Muscle layer of duodenum (tissue), 2 donors: ENCODE measurements around the gene VPS13D.
"Not testable (repeated sequence)": the region's sequence is repeated elsewhere in the genome, so short reads cannot be mapped to it uniquely, and the experiment has no call there.

Source experiments
- H3K27ac ChIP-seq: one replicate; pipeline ENCODE4 v1.7.0; 2013; ENCODE audit warnings: mild to moderate bottlenecking, low read length
- H3K27me3 ChIP-seq: one replicate; pipeline ENCODE4 v1.7.0; 2013; ENCODE audit warnings: low read depth, mild to moderate bottlenecking, control low read depth, low read length
- H3K36me3 ChIP-seq, 2 donors: one replicate each; pipeline ENCODE4 v1.7.0; 2013; ENCODE audit warnings: low read length in 2 of 2, control low read depth in 1 of 2, mild to moderate bottlenecking in 1 of 2; ENCODE audit not compliant: insufficient read depth in 2 of 2, control insufficient read depth in 1 of 2
- H3K4me1 ChIP-seq, 2 donors: one replicate each; pipeline ENCODE4 v1.7.0; 2013; ENCODE audit warnings: low read length in 2 of 2, mild to moderate bottlenecking in 2 of 2, control low read depth in 1 of 2, moderate library complexity in 1 of 2; ENCODE audit not compliant: insufficient read depth in 2 of 2, control insufficient read depth in 1 of 2
- H3K4me3 ChIP-seq, 2 donors: one replicate each; pipeline ENCODE4 v1.7.0; 2013; ENCODE audit warnings: low read length in 2 of 2, low read depth in 1 of 2, mild to moderate bottlenecking in 1 of 2
- H3K9me3 ChIP-seq, 2 donors: one replicate each; pipeline ENCODE4 v1.7.0; 2013; ENCODE audit warnings: low read length in 2 of 2, control low read depth in 1 of 2, mild to moderate bottlenecking in 1 of 2; ENCODE audit not compliant: control insufficient read depth in 1 of 2
- donor health status: healthy.

The VPS13D gene

DNA sequence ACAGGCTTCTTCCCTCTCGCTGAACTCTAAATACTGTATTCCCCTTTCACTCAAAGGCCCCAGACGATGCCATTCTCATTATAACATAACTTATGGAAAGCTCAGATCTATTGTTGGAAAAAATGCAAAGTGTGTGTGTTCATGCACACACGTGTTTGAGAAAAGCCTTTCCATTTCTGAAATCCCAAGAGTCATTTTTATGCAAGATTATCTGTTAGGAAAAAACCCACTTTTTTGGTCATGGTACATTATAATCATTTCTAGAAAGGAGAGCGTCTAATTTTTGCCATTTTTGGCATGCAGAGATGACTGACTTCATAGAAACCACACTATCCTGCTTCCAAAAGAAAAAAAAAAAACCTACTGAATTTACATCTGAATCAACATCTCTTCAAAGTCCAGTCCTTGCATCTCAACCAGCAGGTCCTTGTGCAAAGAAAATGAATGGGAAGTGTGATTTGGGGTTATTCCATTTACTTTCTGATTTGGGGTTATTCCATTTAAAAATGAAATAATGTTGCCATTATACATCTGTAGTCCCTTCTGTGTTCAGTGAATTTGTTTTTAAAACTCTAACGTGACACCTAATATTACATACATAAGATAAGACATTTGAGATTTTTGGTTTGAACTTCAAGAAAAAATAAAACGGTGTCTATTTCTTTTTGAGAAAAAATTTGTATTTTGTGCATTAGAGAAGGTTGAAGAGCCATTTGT, 237.9 kb downstream of the VPS13D start:
- Histone ChIP-seq H3K27me3 (no peaks in the 10 kb centered on the region), H3K27ac (no peak overlapping the region)

DNA sequence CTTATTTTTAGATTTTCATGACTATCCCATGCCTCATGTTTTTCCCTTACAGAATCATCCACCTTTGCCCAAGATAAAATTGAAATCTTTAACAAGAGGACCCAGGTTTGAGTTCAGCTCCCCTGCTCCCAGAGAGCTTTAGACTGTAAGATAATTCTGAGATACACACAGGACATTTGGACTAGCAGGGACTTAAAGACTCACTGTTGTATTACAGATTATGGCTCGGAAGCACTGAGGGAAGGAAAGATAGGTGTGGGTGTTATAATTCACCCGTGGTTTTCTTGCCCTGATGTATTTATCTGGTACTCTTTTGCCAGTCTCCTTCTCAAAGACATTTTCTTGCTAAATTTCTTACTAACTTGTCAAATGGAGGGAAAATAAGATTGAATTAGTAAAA, 238.5 kb downstream of the VPS13D start:
- Histone ChIP-seq H3K27ac (no peak overlapping the region), H3K4me3 (no peak overlapping the region), H3K9me3 (no peaks in the 10 kb centered on the region), H3K36me3 (no peaks in the 10 kb centered on the region), H3K27me3 (no peaks in the 10 kb centered on the region), H3K4me1 (no peaks in the 10 kb centered on the region)

More for the DNA sequence above, 237.9 kb downstream of the VPS13D start:
- Histone ChIP-seq H3K9me3 (no peaks in the 10 kb centered on the region), H3K4me1 (peaks cover 0 to 5% of the 10 kb centered on the region in 2 donors), H3K4me3 (no peak overlapping the region), H3K36me3 (no peaks in the 10 kb centered on the region)

DNA sequence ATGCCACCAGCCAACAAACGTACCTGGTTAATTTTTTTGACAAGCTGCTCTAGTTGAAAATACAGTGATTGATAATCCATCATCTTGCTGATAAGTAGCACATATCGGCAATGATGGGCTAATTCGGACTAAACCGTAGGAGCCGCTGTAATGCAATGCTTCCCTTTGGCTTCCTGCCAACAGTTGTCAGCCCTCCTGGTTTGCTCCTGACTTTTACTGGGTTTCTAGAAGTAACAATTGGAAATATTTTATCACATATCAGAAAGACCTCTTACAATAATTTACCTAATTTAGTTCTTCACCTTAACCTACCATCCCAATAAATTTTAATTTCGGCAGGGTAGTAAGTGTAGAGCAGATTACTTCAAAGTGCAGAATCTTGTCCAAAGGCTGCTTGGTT, 239.7 kb downstream of the VPS13D start:
- no peak overlapping the region for H3K27ac ChIP-seq
- no peaks in the 10 kb centered on the region for H3K36me3 ChIP-seq
- peaks cover 4 to 11% of the 10 kb centered on the region in 2 donors for H3K4me1 ChIP-seq
- H3K4me3 ChIP-seq: no peak overlapping the region
- H3K9me3 ChIP-seq: no peaks in the 10 kb centered on the region
- H3K27me3 ChIP-seq: no peaks in the 10 kb centered on the region

- no peak overlapping the region for H3K4me3 ChIP-seq
- no peaks in the 10 kb centered on the region for H3K36me3 ChIP-seq
- no peaks in the 10 kb centered on the region for H3K9me3 ChIP-seq
- peaks cover 6 to 16% of the 10 kb centered on the region in 2 donors for H3K4me1 ChIP-seq
- H3K27ac ChIP-seq: no peak overlapping the region
- no peaks in the 10 kb centered on the region for H3K27me3 ChIP-seq
Measured at GRCh38 chr1:12469990-12470389, 240.2 kb downstream of the VPS13D start.

DNA sequence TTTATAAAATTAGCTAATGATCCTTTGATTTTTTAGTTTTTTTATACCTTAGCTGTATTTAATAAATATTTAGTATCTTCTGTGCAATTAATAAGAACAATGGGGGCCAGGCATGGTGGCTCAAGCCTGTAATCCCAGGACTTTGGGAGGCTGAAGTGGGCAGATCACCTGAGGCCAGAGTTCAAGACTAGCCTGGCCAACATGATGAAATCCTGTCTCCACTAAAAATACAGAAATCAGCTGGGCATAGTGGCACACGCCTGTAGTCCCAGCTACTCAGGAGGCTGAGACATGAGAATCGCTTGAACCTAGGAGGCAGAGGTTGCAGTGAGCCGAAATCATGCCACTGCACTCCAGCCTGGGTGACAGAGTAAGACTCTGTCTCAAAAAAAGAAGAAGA, 241.1 kb downstream of the VPS13D start:
- H3K27me3 ChIP-seq, H3K27ac ChIP-seq, H3K36me3 ChIP-seq, H3K9me3 ChIP-seq, H3K4me3 ChIP-seq: not testable (repeated sequence)
- H3K4me1 ChIP-seq: peaks cover 15 to 19% of the 10 kb centered on the region in 2 donors

- Histone ChIP-seq H3K27ac (no peak overlapping the region), H3K9me3 (no peaks in the 10 kb centered on the region), H3K4me3 (no peak overlapping the region), H3K27me3 (no peaks in the 10 kb centered on the region), H3K36me3 (no peaks in the 10 kb centered on the region), H3K4me1 (peaks cover 21 to 28% of the 10 kb centered on the region in 2 donors)
Measured at GRCh38 chr1:12472156-12472797, 242.4 kb downstream of the VPS13D start.

DNA sequence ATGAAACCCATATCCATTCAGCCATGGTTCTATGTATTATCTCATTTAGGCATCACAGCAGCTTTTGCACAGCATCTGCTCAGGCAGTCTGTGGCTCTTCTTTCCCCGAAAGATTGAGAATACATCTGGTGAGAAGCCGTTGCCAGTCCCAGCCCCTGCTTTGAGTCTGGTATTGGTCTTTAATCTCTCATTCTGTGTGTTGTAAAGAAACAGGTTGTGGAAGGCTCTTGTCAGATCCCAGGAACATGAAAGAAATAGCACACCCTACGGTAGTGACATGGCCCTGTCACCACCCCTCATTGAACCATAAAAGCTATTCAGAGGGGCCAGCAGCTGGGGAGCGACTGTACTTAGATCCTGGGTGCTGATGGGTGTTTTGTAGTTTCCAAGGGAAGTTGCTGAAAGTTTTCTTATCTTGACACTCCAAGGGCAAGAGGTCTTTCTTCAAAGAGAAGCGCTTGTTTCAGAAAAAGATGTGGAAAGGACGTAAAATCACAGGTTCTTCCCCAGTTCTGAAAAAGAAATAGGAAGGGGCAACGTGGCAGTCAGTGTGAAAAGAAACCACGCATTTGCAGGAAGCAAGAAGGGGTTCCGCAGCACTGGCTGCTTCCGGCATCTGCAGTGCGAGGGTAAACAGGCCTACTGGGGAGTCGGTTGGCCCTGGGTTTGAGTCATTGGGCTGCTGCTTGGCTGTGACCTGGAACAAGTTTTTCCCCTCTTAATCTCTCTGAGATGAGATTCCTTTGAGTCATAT, 243.1 kb downstream of the VPS13D start:
- Histone ChIP-seq H3K4me1 (peaks cover 27 to 35% of the 10 kb centered on the region in 2 donors), H3K36me3 (no peaks in the 10 kb centered on the region), H3K4me3 (no peak overlapping the region), H3K27ac (peak overlapping the region; percentile 62), H3K27me3 (no peaks in the 10 kb centered on the region), H3K9me3 (no peaks in the 10 kb centered on the region)

GRCh38 chr1:12473596-12474362, 243.9 kb downstream of the VPS13D start:
- Histone ChIP-seq H3K27me3 (no peaks in the 10 kb centered on the region), H3K27ac (peak overlapping the region; percentile 62), H3K4me3 (peak overlapping the region in 1 of 2 donors; percentile 3), H3K9me3 (no peaks in the 10 kb centered on the region), H3K4me1 (peaks cover 35 to 43% of the 10 kb centered on the region in 2 donors), H3K36me3 (no peaks in the 10 kb centered on the region)

DNA sequence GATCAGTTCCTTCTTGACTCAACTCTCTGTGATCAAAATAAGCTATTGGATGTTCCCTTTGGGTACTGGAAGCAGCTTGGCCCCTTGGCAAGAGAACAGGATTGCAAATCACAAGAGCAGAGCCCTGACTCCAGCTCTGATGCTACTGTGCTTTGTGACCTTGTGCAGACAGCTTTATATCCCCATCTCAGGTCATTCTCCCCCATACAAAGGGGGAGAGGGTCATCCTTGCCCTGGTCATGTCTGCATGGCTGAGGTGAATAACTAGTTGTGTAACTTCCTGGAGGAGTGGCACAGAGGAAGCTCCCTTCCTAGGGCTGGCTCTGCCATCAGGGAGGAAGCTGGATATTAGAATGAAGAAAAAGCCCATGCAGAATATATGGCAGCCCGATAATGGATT, 245.3 kb downstream of the VPS13D start:
- Histone ChIP-seq H3K27me3 (no peaks in the 10 kb centered on the region), H3K27ac (peak overlapping the region; percentile 62), H3K4me3 (no peak overlapping the region), H3K9me3 (no peaks in the 10 kb centered on the region), H3K4me1 (peaks cover 48 to 54% of the 10 kb centered on the region in 2 donors), H3K36me3 (no peaks in the 10 kb centered on the region)

DNA sequence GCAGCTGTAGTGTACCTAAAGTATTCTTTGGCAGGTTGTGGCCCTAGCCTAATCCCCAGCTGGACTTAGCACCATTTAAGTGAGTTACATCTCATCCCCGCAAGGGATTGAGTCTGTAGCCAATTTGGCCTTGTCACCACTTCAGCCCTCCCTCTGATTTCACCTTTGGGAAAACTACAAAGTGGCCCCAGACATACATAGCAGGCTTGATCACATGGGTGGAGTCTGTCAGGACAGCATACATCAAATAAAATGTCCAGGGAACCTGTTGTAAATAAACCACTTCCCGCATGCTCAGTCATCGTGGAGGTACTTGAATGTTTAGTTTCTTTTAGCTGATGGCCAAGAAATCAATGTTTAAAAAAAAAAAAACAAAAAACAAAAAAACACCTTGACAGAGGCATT, 245.7 kb downstream of the VPS13D start:
- Histone ChIP-seq H3K4me3 (no peak overlapping the region), H3K27me3 (no peaks in the 10 kb centered on the region), H3K9me3 (no peaks in the 10 kb centered on the region), H3K36me3 (no peaks in the 10 kb centered on the region), H3K27ac (peak overlapping the region; percentile 62), H3K4me1 (peaks cover 52 to 56% of the 10 kb centered on the region in 2 donors)

GRCh38 chr1:12475947-12476346, 246.1 kb downstream of the VPS13D start:
- H3K4me1 ChIP-seq: peaks cover 56% of the 10 kb centered on the region in 2 donors
- H3K27ac ChIP-seq: peak overlapping the region; percentile 87
- no peaks in the 10 kb centered on the region for H3K9me3 ChIP-seq
- no peaks in the 10 kb centered on the region for H3K36me3 ChIP-seq
- no peak overlapping the region for H3K4me3 ChIP-seq
- no peaks in the 10 kb centered on the region for H3K27me3 ChIP-seq
